HepG2 (cell line): Measurements from ENCODE around the gene MAN1C1. TPM values are rescaled to one million over a fixed set of nuclear protein-coding genes. Genes with fewer than 3 reads are reported as not detected.

Experiments
- ATF7 ChIP-seq, 2 experiments: fragments of 450-650 bp in 1 of 2; sonication (generic) in 1 of 2; formaldehyde crosslinking in 1 of 2; IDR thresholded peaks; 2 replicates each; pipeline versions ENCODE4 v1.4.0 to v1.6.1; 2016 to 2020; ENCODE audit warnings: antibody characterized with exemption in 1 of 2, mild to moderate bottlenecking in 1 of 2, missing genetic modification reagents in 1 of 2
- DR1 ChIP-seq: sonication (generic); formaldehyde crosslinking; IDR thresholded peaks from 2 replicates; pipeline ENCODE4 v1.8.0; 2021; ENCODE audit warnings: mild to moderate bottlenecking, missing genetic modification reagents, inconsistent platforms
- ELF4 ChIP-seq: sonication (generic); formaldehyde crosslinking; IDR thresholded peaks from 2 replicates; pipeline ENCODE4 v1.5.0; 2020; ENCODE audit warnings: missing genetic modification reagents, mild to moderate bottlenecking, moderate library complexity, borderline replicate concordance
- ISL2 ChIP-seq: sonication (generic); formaldehyde crosslinking; IDR thresholded peaks from 2 replicates; pipeline ENCODE4 v1.5.0; 2020; ENCODE audit warnings: missing genetic modification reagents
- KDM1A ChIP-seq: IDR thresholded peaks from 2 replicates; pipeline ENCODE4 v1.6.1; 2016; ENCODE audit warnings: missing compliant biosample characterization
- KDM6A ChIP-seq: IDR thresholded peaks from 2 replicates; pipeline ENCODE4 v1.6.1; 2016; ENCODE audit warnings: low read depth
- MEF2D ChIP-seq: sonication (generic); formaldehyde crosslinking; IDR thresholded peaks from 2 replicates; pipeline ENCODE4 v1.5.1; 2020; ENCODE audit warnings: mild to moderate bottlenecking, missing genetic modification reagents
- MXI1 ChIP-seq: IDR thresholded peaks from 3 replicates; pipeline ENCODE4 v1.6.1; 2012; ENCODE audit warnings: low read depth, low read length, inconsistent platforms, borderline replicate concordance
- NFKB2 ChIP-seq: sonication (generic); formaldehyde crosslinking; IDR thresholded peaks from 2 replicates; pipeline ENCODE4 v1.4.0; 2020; ENCODE audit warnings: missing genetic modification reagents, borderline replicate concordance
- POGZ ChIP-seq: sonication (generic); formaldehyde crosslinking; IDR thresholded peaks from 2 replicates; pipeline ENCODE4 v1.4.0; 2020; ENCODE audit warnings: mild to moderate bottlenecking, missing genetic modification reagents
- RARG ChIP-seq: sonication (generic); formaldehyde crosslinking; IDR thresholded peaks from 2 replicates; pipeline ENCODE4 v1.4.0; 2020; ENCODE audit warnings: low read depth, mild to moderate bottlenecking, missing genetic modification reagents
- RXRA ChIP-seq: sonication (generic); formaldehyde crosslinking; IDR thresholded peaks from 2 replicates; pipeline ENCODE4 v1.5.1; 2020; ENCODE audit warnings: missing genetic modification reagents
- SIN3B ChIP-seq: fragments of 150-350 bp; IDR thresholded peaks from 2 replicates; pipeline ENCODE4 v1.6.1; 2014; ENCODE audit warnings: low read length
- SMAD1 ChIP-seq: sonication (generic); formaldehyde crosslinking; IDR thresholded peaks from 2 replicates; pipeline ENCODE4 v1.4.0; 2020; ENCODE audit warnings: missing genetic modification reagents, low read depth, mild to moderate bottlenecking, borderline replicate concordance
- STAG1 ChIP-seq: sonication (generic); formaldehyde crosslinking; IDR thresholded peaks from 2 replicates; pipeline ENCODE4 v1.4.0; 2020; ENCODE audit warnings: missing genetic modification reagents
- ZC3H4 ChIP-seq: sonication (generic); formaldehyde crosslinking; IDR thresholded peaks from 2 replicates; pipeline ENCODE4 v1.4.0; 2020; ENCODE audit warnings: missing genetic modification reagents, borderline replicate concordance
- ZFP1 ChIP-seq: IDR thresholded peaks from 2 replicates; pipeline ENCODE4 v1.6.1; 2016
- ZKSCAN5 ChIP-seq: sonication (generic); formaldehyde crosslinking; IDR thresholded peaks from 2 replicates; pipeline ENCODE4 v1.5.1; 2020; ENCODE audit warnings: mild to moderate bottlenecking, missing genetic modification reagents
- ZNF256 ChIP-seq: sonication (generic); formaldehyde crosslinking; conservative IDR thresholded peaks from 2 replicates; pipeline ENCODE4 v1.4.0; 2020; ENCODE audit warnings: missing genetic modification reagents
- ZNF652 ChIP-seq: IDR thresholded peaks from 2 replicates; pipeline ENCODE4 v1.6.1; 2016; ENCODE audit warnings: low read depth, borderline replicate concordance
- ZNF724P ChIP-seq: sonication (generic); formaldehyde crosslinking; IDR thresholded peaks from 2 replicates; pipeline ENCODE4 v1.8.0; 2022; ENCODE audit warnings: missing genetic modification reagents, borderline replicate concordance
- ZNF788 ChIP-seq: sonication (generic); formaldehyde crosslinking; IDR thresholded peaks from 2 replicates; pipeline ENCODE4 v1.5.0; 2020; ENCODE audit warnings: mild to moderate bottlenecking, missing genetic modification reagents, borderline replicate concordance
- ZSCAN9 ChIP-seq: IDR thresholded peaks from 2 replicates; pipeline ENCODE4 v1.6.1; 2016; ENCODE audit warnings: borderline replicate concordance
- polyA plus RNA-seq, 8 experiments: library from polyadenylated mRNA; depleted of rRNA in 3 of 8; stranded (reverse) in 7 of 8; unstranded in 1 of 8; fragments of >200 nt; fragmentation: Illumina TruSeq in 4 of 8; extraction: Trizol in 4 of 8; gene quantifications; 2 replicates each; pipeline versions ENCODE4 v1.2.1 to v1.2.3, GENCODE V29; 2011 to 2016; ENCODE audit warnings: low read depth in 4 of 8, missing spikeins in 1 of 8, mixed read lengths in 1 of 8; ENCODE audit not compliant: insufficient read depth in 1 of 8
- total RNA-seq, 5 experiments: library from RNA; depleted of rRNA; stranded (reverse); fragments of >200 nt; fragmentation: Illumina TruSeq; extraction: Trizol; gene quantifications; 2 replicates each; pipeline ENCODE4 v1.2.3, GENCODE V29; 2016; ENCODE audit warnings: low read depth in 1 of 5
- TF ChIP-seq, protein P1 (sequence below): sonication (generic); formaldehyde crosslinking; IDR thresholded peaks from 2 replicates; pipeline ENCODE4 v1.4.0; 2020; ENCODE audit warnings: missing genetic modification reagents, borderline replicate concordance
- TF ChIP-seq, protein P2 (sequence below): sonication (generic); formaldehyde crosslinking; IDR thresholded peaks from 2 replicates; pipeline ENCODE4 v1.8.1; 2023; ENCODE audit warnings: missing genetic modification reagents, inconsistent platforms, borderline replicate concordance
- TF ChIP-seq, protein P3 (sequence below): sonication (generic); formaldehyde crosslinking; IDR thresholded peaks from 2 replicates; pipeline ENCODE4 v1.8.1; 2023; ENCODE audit warnings: mild to moderate bottlenecking, missing genetic modification reagents, borderline replicate concordance
- TF ChIP-seq, protein P4 (sequence below): sonication (generic); formaldehyde crosslinking; conservative IDR thresholded peaks from 2 replicates; pipeline ENCODE4 v1.8.0; 2022; ENCODE audit warnings: missing genetic modification reagents

The MAN1C1 gene
- total and polyA plus RNA-seq, 2 of the 13 experiments (the other 11 are each of a cell fraction or from before 2014, with no cell fraction given), result 0.18 to 0.49 TPM

DNA sequence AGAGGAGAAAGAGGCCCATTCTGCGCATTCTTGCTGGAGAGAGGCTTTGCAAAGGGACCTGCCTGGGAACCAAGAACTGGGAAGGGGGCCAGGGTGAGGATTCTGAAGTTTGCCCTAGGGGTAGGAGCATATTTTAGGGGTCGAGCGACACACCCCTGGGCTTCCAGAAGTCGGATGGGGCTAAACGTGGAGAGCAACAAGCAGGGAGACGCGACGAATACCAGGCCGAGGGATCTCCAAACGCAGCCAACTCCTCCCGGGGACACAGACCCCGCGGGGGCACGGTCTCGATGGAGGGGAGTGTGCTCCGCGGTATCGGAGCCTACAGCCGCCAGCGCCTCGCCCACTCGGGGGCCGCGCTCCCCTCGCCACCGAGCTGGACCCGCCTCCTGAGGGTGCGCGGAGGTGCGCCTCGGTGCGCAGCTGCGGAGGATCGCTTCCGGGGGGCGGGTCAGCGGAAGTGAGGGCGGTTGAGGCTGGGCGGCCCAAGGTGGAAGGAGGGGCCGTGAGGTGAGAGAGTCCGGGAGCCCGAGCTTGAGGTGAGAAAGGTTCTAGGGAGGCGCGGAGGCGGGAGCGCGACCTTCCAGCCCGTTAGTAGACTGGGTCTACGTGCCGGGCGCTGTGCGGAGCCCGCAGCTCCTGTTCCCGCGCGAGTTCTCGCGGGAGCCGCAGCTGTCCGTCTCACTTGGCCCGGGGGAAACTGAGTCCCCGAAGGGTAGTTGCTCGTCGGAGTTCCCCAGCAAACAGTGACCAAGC, 203.1 kb downstream of the MAN1C1 start, which contains the start of gene MTFR1L (continued):
- TF ChIP-seq DR1 (peak; percentile 66), ZNF652 (no peak), ZNF256 (CRISPR knock-in tag) (no peak), MXI1 (peak; percentile 51; the same call in 1 of the 3 replicates), SMAD1 (CRISPR knock-in tag) (0 out of 2 replicates have a peak, but pooled peaks have one; percentile 48), KDM6A (CRISPR knock-in tag) (no peak), ZKSCAN5 (CRISPR knock-in tag) (peak; percentile 71; the same call in 1 of the 2 replicates), KDM1A (CRISPR knock-in tag) (no peak), ZFP1 (0 out of 2 replicates have a peak, but pooled peaks have one; percentile 15), ATF7 (IDR thresholded peaks at IDR 0.05) (no peak), ATF7 (CRISPR knock-in tag; IDR thresholded peaks at IDR 0.05) (no peak), NFKB2 (no peak; the same call in 1 of the 2 replicates), SIN3B (no peak), RARG (CRISPR knock-in tag) (no peak), ISL2 (CRISPR knock-in tag) (no peak), ZC3H4 (CRISPR knock-in tag) (no peak), ZNF724P (peak; percentile 25; the same call in 1 of the 2 replicates), POGZ (CRISPR knock-in tag) (peak; percentile 73), STAG1 (no peak), ZNF788 (CRISPR knock-in tag) (peak; percentile 85), ELF4 (CRISPR knock-in tag) (peak; percentile 46; the same call in 1 of the 2 replicates), MEF2D (CRISPR knock-in tag) (peak; percentile 80; the same call in 1 of the 2 replicates), RXRA (peak; percentile 87), ZSCAN9 (CRISPR knock-in tag) (peak; percentile 37; the same call in 1 of the 2 replicates)
- TF ChIP-seq, protein P1, sequence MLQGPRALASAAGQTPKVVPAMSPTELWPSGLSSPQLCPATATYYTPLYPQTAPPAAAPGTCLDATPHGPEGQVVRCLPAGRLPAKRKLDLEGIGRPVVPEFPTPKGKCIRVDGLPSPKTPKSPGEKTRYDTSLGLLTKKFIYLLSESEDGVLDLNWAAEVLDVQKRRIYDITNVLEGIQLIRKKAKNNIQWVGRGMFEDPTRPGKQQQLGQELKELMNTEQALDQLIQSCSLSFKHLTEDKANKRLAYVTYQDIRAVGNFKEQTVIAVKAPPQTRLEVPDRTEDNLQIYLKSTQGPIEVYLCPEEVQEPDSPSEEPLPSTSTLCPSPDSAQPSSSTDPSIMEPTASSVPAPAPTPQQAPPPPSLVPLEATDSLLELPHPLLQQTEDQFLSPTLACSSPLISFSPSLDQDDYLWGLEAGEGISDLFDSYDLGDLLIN (CRISPR knock-in tag), result peak; percentile 84; the same call in 1 of the 2 replicates
- TF ChIP-seq, protein P2, sequence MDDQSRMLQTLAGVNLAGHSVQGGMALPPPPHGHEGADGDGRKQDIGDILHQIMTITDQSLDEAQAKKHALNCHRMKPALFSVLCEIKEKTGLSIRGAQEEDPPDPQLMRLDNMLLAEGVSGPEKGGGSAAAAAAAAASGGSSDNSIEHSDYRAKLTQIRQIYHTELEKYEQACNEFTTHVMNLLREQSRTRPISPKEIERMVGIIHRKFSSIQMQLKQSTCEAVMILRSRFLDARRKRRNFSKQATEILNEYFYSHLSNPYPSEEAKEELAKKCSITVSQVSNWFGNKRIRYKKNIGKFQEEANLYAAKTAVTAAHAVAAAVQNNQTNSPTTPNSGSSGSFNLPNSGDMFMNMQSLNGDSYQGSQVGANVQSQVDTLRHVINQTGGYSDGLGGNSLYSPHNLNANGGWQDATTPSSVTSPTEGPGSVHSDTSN (CRISPR knock-in tag), result no peak
- TF ChIP-seq, protein P3, sequence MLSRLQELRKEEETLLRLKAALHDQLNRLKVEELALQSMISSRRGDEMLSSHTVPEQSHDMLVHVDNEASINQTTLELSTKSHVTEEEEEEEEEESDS (CRISPR knock-in tag), result 0 out of 2 replicates have a peak, but pooled peaks have one; percentile 42
- TF ChIP-seq, protein P4, sequence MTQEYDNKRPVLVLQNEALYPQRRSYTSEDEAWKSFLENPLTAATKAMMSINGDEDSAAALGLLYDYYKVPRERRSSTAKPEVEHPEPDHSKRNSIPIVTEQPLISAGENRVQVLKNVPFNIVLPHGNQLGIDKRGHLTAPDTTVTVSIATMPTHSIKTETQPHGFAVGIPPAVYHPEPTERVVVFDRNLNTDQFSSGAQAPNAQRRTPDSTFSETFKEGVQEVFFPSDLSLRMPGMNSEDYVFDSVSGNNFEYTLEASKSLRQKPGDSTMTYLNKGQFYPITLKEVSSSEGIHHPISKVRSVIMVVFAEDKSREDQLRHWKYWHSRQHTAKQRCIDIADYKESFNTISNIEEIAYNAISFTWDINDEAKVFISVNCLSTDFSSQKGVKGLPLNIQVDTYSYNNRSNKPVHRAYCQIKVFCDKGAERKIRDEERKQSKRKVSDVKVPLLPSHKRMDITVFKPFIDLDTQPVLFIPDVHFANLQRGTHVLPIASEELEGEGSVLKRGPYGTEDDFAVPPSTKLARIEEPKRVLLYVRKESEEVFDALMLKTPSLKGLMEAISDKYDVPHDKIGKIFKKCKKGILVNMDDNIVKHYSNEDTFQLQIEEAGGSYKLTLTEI, result no peak
